ENCODE measurements around the gene GRK5.

- TF ChIP-seq CTCF (conservative IDR thresholded peaks at IDR 0.05; ENCODE audit: low read length), result no peak
- no peak for TF ChIP-seq EZH2phosphoT487 (IDR thresholded peaks at IDR 0.05; ENCODE audit: borderline replicate concordance)
Measured at GRCh38 chr10:119483001-119483400, 275.6 kb downstream of the GRK5 start.

All from Loucy (cell line).